Adrenal gland (tissue), 12 donors: ENCODE measurements around the gene C1QTNF8. TPM values are rescaled to one million over a fixed set of nuclear protein-coding genes. Genes with fewer than 3 reads are reported as not detected.

ENCODE experiments used
- DNase-seq, 7 donors: peaks; one replicate each; pipeline ENCODE4 v3.0.0-alpha.2; 2019 to 2020
- H3K27ac ChIP-seq, 5 donors: fragments of 200-600 bp; sonication (generic) in 4 of 5; 1 replicate in 3 of 5; 2 replicates in 2 of 5; pipeline versions ENCODE4 v1.5.1 to v1.8.0; 2016 to 2020; ENCODE audit warnings: mild to moderate bottlenecking in 1 of 5
- H3K27me3 ChIP-seq: fragments of 200-600 bp; 2 replicates; pipeline ENCODE4 v1.8.0; 2021
- H3K36me3 ChIP-seq, 2 donors: fragments of 200-600 bp; replicated peaks in 1 of 2; 1 replicate in 1 of 2; 2 replicates in 1 of 2; pipeline versions ENCODE4 v1.5.1 to v1.8.0; 2018 to 2022
- H3K4me1 ChIP-seq, 2 donors: fragments of 200-600 bp; replicated peaks in 1 of 2; 1 replicate in 1 of 2; 2 replicates in 1 of 2; pipeline versions ENCODE4 v1.5.1 to v1.8.0; 2018 to 2021
- H3K4me3 ChIP-seq, 4 donors: fragments of 200-600 bp; sonication (generic) in 3 of 4; one replicate each; pipeline ENCODE4 v1.5.1; 2016 to 2018
- H3K9me3 ChIP-seq, 3 donors: fragments of 200-600 bp; sonication (generic) in 1 of 3; replicated peaks in 1 of 3; 1 replicate in 2 of 3; 2 replicates in 1 of 3; pipeline versions ENCODE4 v1.5.1 to v1.8.0; 2016 to 2021
- POLR2A ChIP-seq, 2 donors: fragments of 450-650 bp; IDR thresholded peaks; one replicate each; pipeline ENCODE4 v1.6.1; 2017; ENCODE audit warnings: antibody characterized with exemption in 2 of 2, mild to moderate bottlenecking in 2 of 2, moderate library complexity in 1 of 2
- WGBS, 4 donors: extraction: QIAGEN DNeasy Blood & Tissue Kit in 2 of 4; methylation state at CpG; one replicate each; pipeline versions ENCODE4 v1.1.5 to v1.1.7; 2013 to 2017; 5-methylcytosine and 5-hydroxymethylcytosine counted together
- intact Hi-C, 2 donors: fragments of 100-400 bp; cut with DNase I; formaldehyde crosslinking; loops; one replicate each; pipeline versions ENCODE4 v1.14.1 to v1.15.0; 2022 to 2023
- polyA plus RNA-seq, 3 donors: library from polyadenylated mRNA; stranded (reverse); fragments of 200-250 nt in 2 of 3; fragments of 350-450 nt in 1 of 3; fragmentation: Illumina TruSeq in 1 of 3; extraction: RNeasy Lipid Tissue Mini Kit (QIAGEN cat#74804) in 1 of 3; gene quantifications; one replicate each; pipeline ENCODE4 v1.2.3, GENCODE V29; 2013 to 2014
- total RNA-seq, 9 donors: library from RNA; depleted of rRNA in 4 of 9; stranded (reverse); fragments of >200 nt in 4 of 9; fragments of 120-200 nt in 1 of 9; fragmentation: NEBNext Ultra II Directional in 1 of 9; extraction: Animal tissue kit (Norgen Biotek cat#: 25700) in 1 of 9; gene quantifications; one replicate each; pipeline versions ENCODE4 v1.1.0 to v1.2.4, GENCODE V29; 2013 to 2023
- TF ChIP-seq, protein P1 (sequence below), 6 experiments: fragments of 450-650 bp in 4 of 6; fragments of 200-600 bp in 2 of 6; sonication (generic) in 1 of 6; IDR thresholded peaks; 1 replicate in 5 of 6; 2 replicates in 1 of 6; pipeline versions ENCODE4 v1.5.1 to v1.8.0; 2016 to 2021; ENCODE audit warnings: antibody characterized with exemption in 6 of 6, mild to moderate bottlenecking in 2 of 6, moderate library complexity in 1 of 6
- donor health status: healthy with polysubstance abuse.
- donor health status: Bipolar disorder and iron deficiency.
- donor health status: DM: yes; HTN: yes; CAD: no.
- donor health status: DM: no; HTN: no; CAD: no.
- donor health status: DM: no; HTN: no; CAD: no.
- donor health status: DM: yes; HTN: yes; CAD: no.

C1QTNF8 gene
- total and polyA plus RNA-seq, 12 donors: 0.14 to 0.64 (median 0.25) TPM; not detected in 8

DNA sequence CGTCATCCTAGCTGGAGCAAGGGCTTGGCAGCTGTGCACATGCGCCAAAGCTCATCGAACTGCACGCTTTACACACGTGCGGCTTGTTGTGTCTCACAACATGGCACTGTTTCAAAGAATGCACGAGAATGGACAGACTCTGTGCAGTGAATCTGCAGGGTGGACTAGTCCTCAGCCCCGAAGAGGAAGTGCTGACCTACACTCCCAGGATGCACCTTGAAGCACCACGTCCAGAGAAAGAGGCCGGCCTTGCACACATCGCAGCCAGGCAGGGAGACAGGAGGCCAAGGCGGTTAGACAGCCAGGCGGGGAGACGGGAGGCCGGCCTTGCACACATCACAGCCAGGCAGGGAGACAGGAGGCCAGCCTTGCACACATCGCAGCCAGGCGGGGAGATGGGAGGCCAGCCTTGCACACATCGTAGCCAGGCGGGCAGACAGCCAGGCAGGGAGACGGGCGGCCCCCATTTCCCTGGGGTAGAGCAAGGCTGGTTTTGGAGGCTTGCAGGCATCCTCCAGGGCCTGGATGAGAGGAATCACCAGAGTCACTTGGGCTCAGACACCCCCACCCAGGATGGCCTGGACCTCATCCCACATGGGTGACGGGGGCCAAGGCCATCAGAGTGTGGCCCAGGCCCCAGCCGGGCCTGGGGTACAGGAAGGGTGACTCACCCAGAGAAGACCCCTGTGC, 47.9 kb upstream of the C1QTNF8 start:
- intact Hi-C loops: no loop called here
- H3K27ac ChIP-seq: no peak overlapping the region
- no peak overlapping the region for H3K4me3 ChIP-seq
- TF ChIP-seq, protein P1, sequence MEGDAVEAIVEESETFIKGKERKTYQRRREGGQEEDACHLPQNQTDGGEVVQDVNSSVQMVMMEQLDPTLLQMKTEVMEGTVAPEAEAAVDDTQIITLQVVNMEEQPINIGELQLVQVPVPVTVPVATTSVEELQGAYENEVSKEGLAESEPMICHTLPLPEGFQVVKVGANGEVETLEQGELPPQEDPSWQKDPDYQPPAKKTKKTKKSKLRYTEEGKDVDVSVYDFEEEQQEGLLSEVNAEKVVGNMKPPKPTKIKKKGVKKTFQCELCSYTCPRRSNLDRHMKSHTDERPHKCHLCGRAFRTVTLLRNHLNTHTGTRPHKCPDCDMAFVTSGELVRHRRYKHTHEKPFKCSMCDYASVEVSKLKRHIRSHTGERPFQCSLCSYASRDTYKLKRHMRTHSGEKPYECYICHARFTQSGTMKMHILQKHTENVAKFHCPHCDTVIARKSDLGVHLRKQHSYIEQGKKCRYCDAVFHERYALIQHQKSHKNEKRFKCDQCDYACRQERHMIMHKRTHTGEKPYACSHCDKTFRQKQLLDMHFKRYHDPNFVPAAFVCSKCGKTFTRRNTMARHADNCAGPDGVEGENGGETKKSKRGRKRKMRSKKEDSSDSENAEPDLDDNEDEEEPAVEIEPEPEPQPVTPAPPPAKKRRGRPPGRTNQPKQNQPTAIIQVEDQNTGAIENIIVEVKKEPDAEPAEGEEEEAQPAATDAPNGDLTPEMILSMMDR (IDR thresholded peaks at IDR 0.05): no peak
- no peak for TF ChIP-seq POLR2A (IDR thresholded peaks at IDR 0.05)
- WGBS, 4 donors: 67 to 82% (median 77%) methylated on average over 10 to 23 of the region's 23 CpGs
- no peaks in the 10 kb centered on the region for H3K9me3 ChIP-seq
- peak in 2 of 7 donors; percentile 42 to 43 for DNase-seq
- H3K36me3 ChIP-seq: no peaks in the 10 kb centered on the region
- no peaks in the 10 kb centered on the region for H3K4me1 ChIP-seq
- H3K27me3 ChIP-seq: no peaks in the 10 kb centered on the region

DNA sequence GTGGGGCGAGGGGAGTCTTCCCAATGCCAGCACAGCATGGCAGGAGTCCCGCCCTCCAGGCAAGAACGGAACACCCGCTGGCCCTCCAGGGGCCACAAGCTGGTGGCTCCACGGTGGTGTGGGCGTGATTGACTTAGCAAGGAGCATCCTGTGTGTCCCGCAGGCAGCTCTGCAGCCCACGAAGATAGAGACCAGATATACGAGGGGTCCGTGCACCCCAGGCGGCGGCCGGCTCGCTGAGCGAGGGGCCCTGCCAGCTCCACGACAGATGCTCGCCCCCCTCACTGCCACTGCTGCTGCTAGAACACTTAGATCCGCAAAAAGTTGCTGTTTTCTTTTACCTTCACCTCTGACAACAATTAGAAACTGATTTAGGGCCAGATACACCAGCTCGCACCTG, 46.9 kb upstream of the C1QTNF8 start:
- TF ChIP-seq POLR2A (IDR thresholded peaks at IDR 0.05): no peak
- TF ChIP-seq, protein P1 (IDR thresholded peaks at IDR 0.05): no peak
- Histone ChIP-seq H3K27me3 (no peaks in the 10 kb centered on the region), H3K36me3 (no peaks in the 10 kb centered on the region), H3K4me1 (no peaks in the 10 kb centered on the region), H3K27ac (no peak overlapping the region), H3K4me3 (no peak overlapping the region), H3K9me3 (no peaks in the 10 kb centered on the region)
- no peak for DNase-seq
- intact Hi-C loops: no loop called here
- 76 to 89% (median 82%) methylated on average over 4 to 19 of the region's 19 CpGs for WGBS, 4 donors

DNA sequence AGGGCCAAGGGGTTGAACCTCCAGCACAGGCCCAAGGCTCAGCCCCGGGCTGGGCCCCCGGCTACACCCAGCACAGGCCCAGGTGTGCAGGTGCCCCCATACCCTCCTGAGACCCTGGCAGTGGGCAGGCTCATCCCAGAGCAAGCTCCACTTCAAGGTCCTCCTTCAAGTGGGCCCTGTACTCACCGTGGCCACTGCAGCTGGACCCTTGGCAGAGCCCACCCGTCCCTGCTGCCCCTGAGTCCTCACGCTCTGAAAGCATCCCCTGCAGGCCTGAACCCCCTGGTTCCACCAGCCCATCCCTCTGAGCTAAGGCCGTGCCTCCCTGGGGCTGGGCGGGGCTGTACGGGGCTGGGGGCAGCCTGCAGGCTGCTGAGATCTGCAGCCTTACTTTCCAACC, 45.7 kb upstream of the C1QTNF8 start:
- intact Hi-C loops: no loop called here
- DNase-seq: no peak
- H3K27ac ChIP-seq: no peak overlapping the region
- WGBS, 4 donors: 79 to 93% (median 88%) methylated on average over 7 to 8 of the region's 8 CpGs; no CpG with 5 or more reads in 1 of the 4 donors
- H3K4me3 ChIP-seq: no peak overlapping the region
- no peaks in the 10 kb centered on the region for H3K27me3 ChIP-seq
- no peaks in the 10 kb centered on the region for H3K36me3 ChIP-seq
- H3K9me3 ChIP-seq: no peaks in the 10 kb centered on the region
- H3K4me1 ChIP-seq: peaks cover 0 to 4% of the 10 kb centered on the region in 2 donors
- TF ChIP-seq POLR2A (IDR thresholded peaks at IDR 0.05): no peak
- TF ChIP-seq, protein P1 (IDR thresholded peaks at IDR 0.05): no peak

DNA sequence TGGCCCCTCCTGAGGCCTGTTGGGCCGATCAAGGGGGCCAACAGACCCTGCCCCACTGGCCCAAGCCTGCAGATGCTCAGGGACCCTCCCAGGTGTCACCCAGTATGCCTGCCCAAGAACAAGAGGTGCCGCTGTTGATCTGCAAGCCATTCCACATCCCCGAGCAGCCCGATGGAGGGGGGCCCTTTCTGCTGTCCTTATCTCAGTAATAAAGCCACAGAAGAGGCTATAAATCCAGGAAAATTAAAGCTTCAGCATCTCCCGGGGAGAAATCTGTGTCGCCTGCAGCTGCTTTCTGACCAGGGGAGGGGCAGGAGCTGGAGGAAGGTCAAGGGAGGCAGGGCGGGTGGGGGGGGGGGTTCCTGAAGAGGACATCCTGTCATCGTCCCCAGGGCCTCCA, 45.1 kb upstream of the C1QTNF8 start:
- no peak overlapping the region for H3K27ac ChIP-seq
- H3K27me3 ChIP-seq: no peaks in the 10 kb centered on the region
- no peaks in the 10 kb centered on the region for H3K36me3 ChIP-seq
- intact Hi-C loops: no loop called here
- no peak for TF ChIP-seq POLR2A (IDR thresholded peaks at IDR 0.05)
- TF ChIP-seq, protein P1 (IDR thresholded peaks at IDR 0.05): no peak
- no peaks in the 10 kb centered on the region for H3K9me3 ChIP-seq
- H3K4me1 ChIP-seq: peaks cover 0 to 8% of the 10 kb centered on the region in 2 donors
- 33 to 52% (median 48%) methylated on average over 4 to 8 of the region's 8 CpGs for WGBS, 4 donors
- H3K4me3 ChIP-seq: no peak overlapping the region
- DNase-seq: no peak
